WTC11 (cell line): Measurements from ENCODE around the gene LIN28B.
"Not testable (repeated sequence)": the region's sequence is repeated elsewhere in the genome, so short reads cannot be mapped to it uniquely, and the experiment has no call there.

Experiments
- ATF1 ChIP-seq: sonication (generic); formaldehyde crosslinking; IDR thresholded peaks from 2 replicates; pipeline ENCODE4 v1.8.1; 2023; ENCODE audit warnings: mild to moderate bottlenecking, moderate library complexity, missing genetic modification reagents
- ATF3 ChIP-seq: sonication (generic); formaldehyde crosslinking; conservative IDR thresholded peaks from 2 replicates; pipeline ENCODE4 v1.8.1; 2022; ENCODE audit warnings: mild to moderate bottlenecking, missing genetic modification reagents
- CTCF ChIP-seq: fragments of 200-600 bp; IDR thresholded peaks from 2 replicates; pipeline ENCODE4 v1.8.0; 2022; ENCODE audit warnings: antibody characterized with exemption
- EMX1 ChIP-seq: fragments of 250-450 bp; sonication (Bioruptor Pico); IDR thresholded peaks from 2 replicates; pipeline ENCODE4 v1.8.0; 2021; ENCODE audit warnings: mild to moderate bottlenecking
- FOXJ3 ChIP-seq: sonication (generic); formaldehyde crosslinking; IDR thresholded peaks from 2 replicates; pipeline ENCODE4 v1.9.0; 2021; ENCODE audit warnings: missing genetic modification reagents, mild to moderate bottlenecking, borderline replicate concordance
- HMGXB4 ChIP-seq: sonication (generic); formaldehyde crosslinking; IDR thresholded peaks from 2 replicates; pipeline ENCODE4 v1.8.1; 2023; ENCODE audit warnings: mild to moderate bottlenecking, moderate library complexity, missing genetic modification reagents
- IRF2 ChIP-seq: sonication (generic); formaldehyde crosslinking; IDR thresholded peaks from 2 replicates; pipeline ENCODE4 v1.8.0; 2022; ENCODE audit warnings: low read depth, missing genetic modification reagents, borderline replicate concordance
- RELA ChIP-seq: sonication (generic); formaldehyde crosslinking; IDR thresholded peaks from 2 replicates; pipeline ENCODE4 v1.8.1; 2022; ENCODE audit warnings: missing genetic modification reagents, mild to moderate bottlenecking, borderline replicate concordance
- SP1 ChIP-seq: sonication (generic); formaldehyde crosslinking; conservative IDR thresholded peaks from 2 replicates; pipeline ENCODE4 v1.8.1; 2022; ENCODE audit warnings: missing genetic modification reagents

GRCh38 chr6:105081662-105082061, 124.8 kb downstream of the LIN28B start:
- TF ChIP-seq CTCF; FOXJ3 (CRISPR knock-in tag); ATF3 (CRISPR knock-in tag); SP1 (CRISPR knock-in tag); ATF1 (CRISPR knock-in tag); IRF2; EMX1 (CRISPR knock-in tag); HMGXB4 (CRISPR knock-in tag); RELA: not testable (repeated sequence)
